Hepatocyte (in vitro differentiated cells): ENCODE data around the gene OLFM4. TPM values are rescaled to one million over a fixed set of nuclear protein-coding genes. Genes with fewer than 3 reads are reported as not detected.

Source experiments
- DNase-seq: peaks from one replicate; pipeline ENCODE4 v3.0.0-alpha.2; 2016; ENCODE audit warnings: low spot score
- H2AFZ ChIP-seq: fragments of 200-600 bp; sonication (generic); 2 replicates; pipeline ENCODE4 v1.6.0; 2016; ENCODE audit warnings: antibody characterized with exemption, mild to moderate bottlenecking
- H3K27ac ChIP-seq: fragments of 200-600 bp; sonication (generic); 2 replicates; pipeline ENCODE4 v1.5.1; 2016; ENCODE audit warnings: mild to moderate bottlenecking
- H3K27me3 ChIP-seq: fragments of 200-600 bp; sonication (generic); 2 replicates; pipeline ENCODE4 v1.6.1; 2016
- H3K36me3 ChIP-seq: fragments of 200-600 bp; sonication (generic); replicated peaks from 2 replicates; pipeline ENCODE4 v1.5.1; 2016; ENCODE audit warnings: low read depth; ENCODE audit not compliant: insufficient read depth
- H3K4me1 ChIP-seq: fragments of 200-600 bp; sonication (generic); 2 replicates; pipeline ENCODE4 v1.5.1; 2016; ENCODE audit warnings: mild to moderate bottlenecking, moderate library complexity; ENCODE audit not compliant: insufficient read depth
- H3K4me2 ChIP-seq: fragments of 200-600 bp; sonication (generic); 2 replicates; pipeline ENCODE4 v1.6.0; 2016
- H3K4me3 ChIP-seq: fragments of 200-600 bp; sonication (generic); 2 replicates; pipeline ENCODE4 v1.5.1; 2016; ENCODE audit warnings: mild to moderate bottlenecking
- H3K79me2 ChIP-seq: fragments of 200-600 bp; sonication (generic); 2 replicates; pipeline ENCODE4 v1.6.0; 2017; ENCODE audit warnings: mild to moderate bottlenecking
- H3K9me2 ChIP-seq: fragments of 200-600 bp; sonication (generic); replicated peaks from 2 replicates; pipeline ENCODE4 v1.6.0; 2017; ENCODE audit warnings: mild to moderate bottlenecking; ENCODE audit not compliant: insufficient read depth
- H3K9me3 ChIP-seq: fragments of 200-600 bp; sonication (generic); 2 replicates; pipeline ENCODE4 v1.5.1; 2016; ENCODE audit warnings: low read depth, mild to moderate bottlenecking
- H4K20me1 ChIP-seq: fragments of 200-600 bp; sonication (generic); 2 replicates; pipeline ENCODE4 v1.6.0; 2016; ENCODE audit warnings: mild to moderate bottlenecking; ENCODE audit not compliant: insufficient read depth, poor library complexity, severe bottlenecking
- CTCF ChIP-seq: fragments of 200-600 bp; sonication (generic); IDR thresholded peaks from 2 replicates; pipeline ENCODE4 v1.5.1; 2016; ENCODE audit warnings: antibody characterized with exemption, mild to moderate bottlenecking; ENCODE audit not compliant: poor library complexity
- EZH2 ChIP-seq: fragments of 200-600 bp; sonication (generic); IDR thresholded peaks from 2 replicates; pipeline ENCODE4 v1.6.1; 2016; ENCODE audit warnings: antibody characterized with exemption, mild to moderate bottlenecking, borderline replicate concordance
- EZH2phosphoT487 ChIP-seq: fragments of 200-600 bp; sonication (generic); IDR thresholded peaks from one replicate; pipeline ENCODE4 v1.6.1; 2018; ENCODE audit warnings: antibody characterized with exemption, mild to moderate bottlenecking, low read depth, moderate library complexity; ENCODE audit not compliant: unreplicated experiment, severe bottlenecking
- WGBS: methylation state at CpG from one replicate; pipeline ENCODE4 v1.1.6; 2016; ENCODE audit warnings: low lambda C conversion rate; ENCODE audit errors: missing lambda C conversion rate; 5-methylcytosine and 5-hydroxymethylcytosine counted together
- polyA plus RNA-seq: library from polyadenylated mRNA; unstranded; fragments of >200 nt; fragmentation: Nextera tagmentation; extraction: Ambion mirVana; gene quantifications from 2 replicates; pipeline ENCODE4 v1.2.1, GENCODE V29; 2016
- total RNA-seq: library from RNA; depleted of rRNA; stranded (reverse); fragments of >200 nt; gene quantifications from 2 replicates; pipeline ENCODE4 v1.2.3, GENCODE V29; 2014

Gene OLFM4
- total and polyA plus RNA-seq, 2 experiments from 2014 or later = 4.5 to 20.7 TPM

GRCh38 chr13:53005626-53006025 lies 23.0 kb upstream of the OLFM4 start:
- Histone ChIP-seq H3K79me2 (no peaks in the 10 kb centered on the region), H3K9me3 (no peaks in the 10 kb centered on the region), H3K4me2 (no peak overlapping the region), H2AFZ (no peak overlapping the region), H3K4me3 (no peak overlapping the region), H3K27ac (no peak overlapping the region), H3K9me2 (no peaks in the 10 kb centered on the region), H4K20me1 (no peaks in the 10 kb centered on the region), H3K4me1 (no peaks in the 10 kb centered on the region), H3K36me3 (no peaks in the 10 kb centered on the region), H3K27me3 (no peaks in the 10 kb centered on the region)
- TF ChIP-seq EZH2 (no peak), CTCF (no peak), EZH2phosphoT487 (no peak)
- no peak for DNase-seq
- WGBS = 74% methylated on average over 12 of the region's 12 CpGs

- no peaks in the 10 kb centered on the region for H3K9me2 ChIP-seq
- H3K4me3 ChIP-seq = no peak overlapping the region
- no peaks in the 10 kb centered on the region for H3K27me3 ChIP-seq
- no peaks in the 10 kb centered on the region for H3K4me1 ChIP-seq
- no peak overlapping the region for H2AFZ ChIP-seq
- no peak overlapping the region for H3K27ac ChIP-seq
- TF ChIP-seq EZH2phosphoT487 (no peak), CTCF (no peak), EZH2 (no peak)
- H3K36me3 ChIP-seq = no peaks in the 10 kb centered on the region
- H3K79me2 ChIP-seq = no peaks in the 10 kb centered on the region
- no peak for DNase-seq
- no peaks in the 10 kb centered on the region for H3K9me3 ChIP-seq
- no peaks in the 10 kb centered on the region for H4K20me1 ChIP-seq
- 61% methylated on average over 3 of the region's 3 CpGs for WGBS
- no peak overlapping the region for H3K4me2 ChIP-seq
Measured at GRCh38 chr13:53007872-53008271, 20.7 kb upstream of the OLFM4 start.

GRCh38 chr13:53010374-53011105 lies 18.1 kb upstream of the OLFM4 start:
- Histone ChIP-seq H3K27ac (no peak overlapping the region), H3K79me2 (no peaks in the 10 kb centered on the region), H3K4me1 (peaks cover 3% of the 10 kb centered on the region), H3K36me3 (no peaks in the 10 kb centered on the region), H3K4me3 (no peak overlapping the region), H2AFZ (no peak overlapping the region), H3K9me3 (no peaks in the 10 kb centered on the region), H3K4me2 (no peak overlapping the region), H3K9me2 (no peaks in the 10 kb centered on the region), H4K20me1 (no peaks in the 10 kb centered on the region), H3K27me3 (no peaks in the 10 kb centered on the region)
- 80% methylated on average over 7 of the region's 7 CpGs for WGBS
- DNase-seq = peak; percentile 46
- TF ChIP-seq CTCF = no peak
- no peak for TF ChIP-seq EZH2phosphoT487
- no peak for TF ChIP-seq EZH2
